Measurements from ENCODE around the gene SLC6A15.

The SLC6A15 gene

GRCh38 chr12:84912198-84913128 lies at the start of gene SLC6A15:
TSS of gene SLC6A15 (minus strand) at chr12:84912799. CDS start at chr12:84892120, 20,679 bp downstream.
- DNase-seq (ENCODE audit: extremely low read depth, low read depth): peak; percentile 49
- H3K4me3 ChIP-seq (replicated peaks; ENCODE audit: low read depth, low read length): peak within 1 kb of the TSS; percentile 96
- TF ChIP-seq CTCF (IDR thresholded peaks at IDR 0.05; ENCODE audit: low read depth, low read length, missing control alignments): peak; percentile 52

GRCh38 chr12:84960918-84961317 lies 48.3 kb upstream of the SLC6A15 start:
- no peak for TF ChIP-seq CTCF (IDR thresholded peaks at IDR 0.05; ENCODE audit: low read depth, low read length, missing control alignments)
- DNase-seq (ENCODE audit: extremely low read depth, low read depth): no peak
- H3K4me3 ChIP-seq (replicated peaks; ENCODE audit: low read depth, low read length): no peak overlapping the region

GRCh38 chr12:84955298-84955697 lies 42.7 kb upstream of the SLC6A15 start:
- no peak for TF ChIP-seq CTCF (IDR thresholded peaks at IDR 0.05; ENCODE audit: low read depth, low read length, missing control alignments)
- DNase-seq (ENCODE audit: extremely low read depth, low read depth): no peak
- H3K4me3 ChIP-seq (replicated peaks; ENCODE audit: low read depth, low read length): no peak overlapping the region

GRCh38 chr12:84954415-84954814 lies 41.8 kb upstream of the SLC6A15 start:
- no peak for DNase-seq (ENCODE audit: extremely low read depth, low read depth)
- no peak for TF ChIP-seq CTCF (IDR thresholded peaks at IDR 0.05; ENCODE audit: low read depth, low read length, missing control alignments)
- H3K4me3 ChIP-seq (replicated peaks; ENCODE audit: low read depth, low read length): no peak overlapping the region

GRCh38 chr12:84950971-84951546 lies 38.5 kb upstream of the SLC6A15 start:
- H3K4me3 ChIP-seq (replicated peaks; ENCODE audit: low read depth, low read length): no peak overlapping the region
- no peak for TF ChIP-seq CTCF (IDR thresholded peaks at IDR 0.05; ENCODE audit: low read depth, low read length, missing control alignments)
- DNase-seq (ENCODE audit: extremely low read depth, low read depth): no peak

GRCh38 chr12:84946753-84947152 lies 34.2 kb upstream of the SLC6A15 start:
- no peak overlapping the region for H3K4me3 ChIP-seq (replicated peaks; ENCODE audit: low read depth, low read length)
- TF ChIP-seq CTCF (IDR thresholded peaks at IDR 0.05; ENCODE audit: low read depth, low read length, missing control alignments): no peak
- DNase-seq (ENCODE audit: extremely low read depth, low read depth): no peak

Measured in HFF-Myc (cell line).